Right cardiac atrium (tissue), 5 donors: Measurements from ENCODE around the gene SLC16A5. TPM values are rescaled to one million over a fixed set of nuclear protein-coding genes. Genes with fewer than 3 reads are reported as not detected.
"Not testable (repeated sequence)": the region's sequence is repeated elsewhere in the genome, so short reads cannot be mapped to it uniquely, and the experiment has no call there.

ENCODE experiments used
- ATAC-seq, 2 donors: fragments of 200-7000 bp; cut with Tn5 transposase; one replicate each; pipeline versions ENCODE4 v1.8.0 to v1.9.1; 2020; ENCODE audit warnings: moderate library complexity in 2 of 2, mild to moderate bottlenecking in 1 of 2
- DNase-seq, 3 donors: peaks; one replicate each; pipeline ENCODE4 v3.0.0-alpha.2; 2020
- H3K27ac ChIP-seq: one replicate; pipeline ENCODE4 v1.5.1; 2013; ENCODE audit warnings: mild to moderate bottlenecking, low read length, control low read depth, moderate library complexity
- H3K27me3 ChIP-seq: one replicate; pipeline ENCODE4 v1.6.1; 2013; ENCODE audit not compliant: control insufficient read depth, insufficient read depth
- H3K4me1 ChIP-seq: one replicate; pipeline ENCODE4 v1.6.1; 2013; ENCODE audit warnings: low read length; ENCODE audit not compliant: control insufficient read depth, insufficient read depth
- H3K4me3 ChIP-seq: one replicate; pipeline ENCODE4 v1.5.1; 2013; ENCODE audit warnings: low read length, control low read depth
- H3K9me3 ChIP-seq: one replicate; pipeline ENCODE4 v1.6.1; 2013; ENCODE audit warnings: low read length; ENCODE audit not compliant: control insufficient read depth
- WGBS: extraction: QIAGEN DNeasy Blood & Tissue Kit; methylation state at CpG from one replicate; pipeline ENCODE4 v1.1.7; 2013; 5-methylcytosine and 5-hydroxymethylcytosine counted together
- intact Hi-C, 4 donors: fragments of 100-400 bp; cut with DNase I; formaldehyde crosslinking; loops; one replicate each; pipeline versions ENCODE4 v1.11.0 to v1.14.0; 2022 to 2023
- polyA plus RNA-seq: library from polyadenylated mRNA; stranded (reverse); fragments of 200-250 nt; gene quantifications from one replicate; pipeline ENCODE4 v1.2.3, GENCODE V29; 2013
- total RNA-seq, 4 donors: library from RNA; stranded (reverse); fragmentation: NEBNext Ultra II Directional; extraction: Animal tissue kit (Norgen Biotek cat#: 25700); gene quantifications; one replicate each; pipeline ENCODE4 v1.2.1, GENCODE V29; 2021
- donor health status: healthy with polysubstance abuse.
- donor health status: DM: no; HTN: yes; CAD: no.
- donor health status: DM: no; HTN: no; CAD: no.
- donor health status: DM: no; HTN: yes; CAD: no; lungs with severe emphysema.
- donor health status: DM: yes; HTN: yes; CAD: no.

SLC16A5 gene
- total and polyA plus RNA-seq, 5 donors, result 12.7 to 21.6 (median 16.9) TPM

GRCh38 chr17:75064460-75064859, 23.3 kb upstream of the SLC16A5 start:
- Histone ChIP-seq H3K27me3 (no peaks in the 10 kb centered on the region), H3K27ac (no peak overlapping the region), H3K4me1 (no peaks in the 10 kb centered on the region), H3K4me3 (no peak overlapping the region), H3K9me3 (no peaks in the 10 kb centered on the region)
- ATAC-seq, result no peak
- DNase-seq, result no peak
- intact Hi-C loops, result loop anchor here in 2 of 4 donors (10.0 kb wide), 2 partner anchors 50 to 110 kb away; no protein-coding TSS in a partner anchor
- WGBS, result 81% methylated on average over 8 of the region's 8 CpGs

DNA sequence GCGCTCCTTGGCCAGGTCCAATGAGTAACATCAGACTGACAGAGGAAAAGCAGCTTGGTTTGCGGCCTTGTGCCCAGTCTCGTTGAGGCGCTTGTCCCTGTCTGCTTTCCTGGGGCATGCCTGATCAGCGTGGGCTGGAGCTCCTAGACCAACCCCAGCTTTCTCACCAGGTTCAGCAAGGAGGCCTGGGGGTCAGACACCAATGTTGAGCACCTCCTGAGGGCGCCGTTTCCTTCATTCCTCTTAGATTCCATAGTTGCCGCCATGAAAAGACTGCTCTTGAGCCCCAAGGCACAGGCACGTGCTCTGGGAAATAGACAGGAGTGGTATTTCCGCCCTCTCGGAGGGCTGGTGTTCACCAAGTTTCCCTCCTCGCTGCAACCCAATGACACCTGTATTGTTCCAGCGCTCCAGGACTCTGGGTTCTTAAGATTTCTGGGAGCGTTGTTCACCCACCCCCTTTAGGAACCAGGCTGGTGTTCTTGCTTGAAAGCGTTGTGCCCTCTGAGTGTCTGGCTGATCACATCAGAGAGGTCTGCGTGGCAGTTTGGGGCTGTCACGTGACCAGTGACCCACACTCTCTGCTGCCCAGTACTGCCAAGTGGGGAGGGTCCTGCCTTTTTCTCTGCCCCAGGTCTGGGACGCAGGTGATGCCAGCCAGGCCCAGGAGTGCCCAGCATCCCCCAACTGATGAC, 22.7 kb upstream of the SLC16A5 start:
- Histone ChIP-seq H3K4me1 (no peaks in the 10 kb centered on the region), H3K27me3 (no peaks in the 10 kb centered on the region), H3K4me3 (no peak overlapping the region), H3K27ac (no peak overlapping the region), H3K9me3 (no peaks in the 10 kb centered on the region)
- ATAC-seq (no peak), DNase-seq (peak in 1 of 3 donors; percentile 17)
- intact Hi-C loops, result loop anchor here in 2 of 4 donors (10.0 kb wide), 2 partner anchors 50 to 110 kb away; no protein-coding TSS in a partner anchor
- 92% methylated on average over 18 of the region's 18 CpGs for WGBS

GRCh38 chr17:75065562-75066151, 22.1 kb upstream of the SLC16A5 start:
- Histone ChIP-seq H3K27ac (no peak overlapping the region), H3K4me3 (no peak overlapping the region), H3K27me3 (no peaks in the 10 kb centered on the region), H3K4me1 (no peaks in the 10 kb centered on the region), H3K9me3 (no peaks in the 10 kb centered on the region)
- ATAC-seq (peak in 1 of 2 donors; percentile 69), DNase-seq (peak in 1 of 3 donors; percentile 12)
- WGBS, result 66% methylated on average over 6 of the region's 6 CpGs
- intact Hi-C loops, result loop anchor here in 2 of 4 donors (10.0 kb wide), 2 partner anchors 49 to 109 kb away; no protein-coding TSS in a partner anchor

GRCh38 chr17:75067856-75068255, 19.9 kb upstream of the SLC16A5 start:
- ATAC-seq (no peak), DNase-seq (no peak)
- no peaks in the 10 kb centered on the region for H3K4me1 ChIP-seq
- 67% methylated on average over 4 of the region's 4 CpGs for WGBS
- no peak overlapping the region for H3K4me3 ChIP-seq
- no peak overlapping the region for H3K27ac ChIP-seq
- no peaks in the 10 kb centered on the region for H3K27me3 ChIP-seq
- no peaks in the 10 kb centered on the region for H3K9me3 ChIP-seq
- intact Hi-C loops, result loop anchor here in 2 of 4 donors (10.0 kb wide), 2 partner anchors 47 to 107 kb away; no protein-coding TSS in a partner anchor

- WGBS, result 79% methylated on average over 8 of the region's 8 CpGs
- Histone ChIP-seq H3K9me3 (no peaks in the 10 kb centered on the region), H3K27ac (no peak overlapping the region), H3K4me3 (no peak overlapping the region), H3K27me3 (no peaks in the 10 kb centered on the region), H3K4me1 (no peaks in the 10 kb centered on the region)
- DNase-seq, result no peak
- no peak for ATAC-seq
- intact Hi-C loops, result loop anchor here in 2 of 4 donors (10.0 kb wide), 2 partner anchors 46 to 106 kb away; no protein-coding TSS in a partner anchor
Measured at GRCh38 chr17:75068750-75069149, 19.0 kb upstream of the SLC16A5 start.

- WGBS, result 90% methylated on average over 2 of the region's 2 CpGs
- Histone ChIP-seq H3K27ac (no peak overlapping the region), H3K27me3 (no peaks in the 10 kb centered on the region), H3K9me3 (no peaks in the 10 kb centered on the region), H3K4me1 (no peaks in the 10 kb centered on the region), H3K4me3 (no peak overlapping the region)
- intact Hi-C loops, result loop anchor here in 2 of 4 donors (10.0 kb wide), 2 partner anchors 45 to 105 kb away; no protein-coding TSS in a partner anchor
- DNase-seq, result peak in 1 of 3 donors; percentile 21
- ATAC-seq, result no peak
Measured at GRCh38 chr17:75069783-75070182, 18.0 kb upstream of the SLC16A5 start.

DNA sequence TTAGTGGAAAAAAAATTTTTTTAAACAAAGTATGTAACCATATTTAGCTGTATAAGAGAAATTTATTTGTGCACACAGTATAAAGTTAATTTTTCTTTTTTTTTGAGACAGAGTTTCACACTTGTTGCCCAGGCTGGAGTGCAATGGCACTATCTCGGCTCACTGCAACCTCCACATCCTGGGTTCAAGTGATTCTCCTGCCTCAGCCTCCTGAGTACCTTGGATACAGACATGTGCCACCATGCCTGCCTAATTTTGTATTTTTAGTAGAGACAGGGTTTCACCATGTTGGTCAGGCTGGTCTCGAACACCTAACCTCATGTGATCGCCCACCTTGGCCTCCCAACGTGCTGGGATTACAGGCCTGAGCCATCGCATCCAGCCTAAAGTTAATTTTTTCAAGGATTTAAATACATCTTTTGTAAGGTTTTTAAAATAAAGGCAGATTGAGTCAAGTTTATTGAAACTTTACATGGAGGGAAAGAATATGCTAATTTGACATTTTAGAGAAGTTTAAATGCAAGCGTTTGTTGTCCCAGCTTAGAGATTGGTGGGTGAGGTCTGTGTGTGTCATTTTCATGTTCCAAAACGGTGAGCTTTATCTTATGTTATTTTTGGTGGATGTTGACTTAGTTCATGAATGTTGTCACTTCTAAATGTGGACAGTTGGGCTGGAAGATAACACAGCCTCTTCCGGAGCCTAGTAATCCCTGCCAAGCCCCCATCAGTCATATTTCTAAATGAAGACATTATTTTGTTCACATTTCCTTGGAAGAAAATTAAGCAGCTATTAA, 16.1 kb upstream of the SLC16A5 start:
- peak overlapping the region; percentile 62 for H3K27ac ChIP-seq
- H3K27me3 ChIP-seq, intact Hi-C loops, H3K4me1 ChIP-seq, H3K4me3 ChIP-seq, H3K9me3 ChIP-seq: not testable (repeated sequence)
- 55% methylated on average over 8 of the region's 8 CpGs for WGBS
- ATAC-seq (peak; percentile 51 to 76), DNase-seq (peak in 1 of 3 donors; percentile 2)

DNA sequence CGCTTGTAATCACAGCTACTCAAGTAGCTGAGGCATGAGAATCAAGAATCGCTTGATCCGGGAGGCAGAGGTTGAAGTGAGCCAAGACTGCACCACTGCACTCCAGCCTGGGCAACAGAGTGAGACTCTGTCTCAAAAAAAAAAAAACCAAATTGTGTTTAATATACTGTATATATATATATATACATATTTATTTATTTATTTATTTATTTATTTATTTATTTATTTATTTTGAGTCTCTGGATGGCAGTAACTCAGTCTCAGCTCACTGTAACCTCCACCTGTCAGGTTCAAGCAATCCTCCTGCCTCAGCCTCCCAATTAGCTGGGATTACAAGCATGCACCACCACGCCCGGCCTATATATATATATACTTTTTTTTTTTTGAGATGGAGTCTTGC, 14.8 kb upstream of the SLC16A5 start:
- H3K27me3 ChIP-seq, ATAC-seq, intact Hi-C loops, DNase-seq, H3K4me1 ChIP-seq, H3K9me3 ChIP-seq, H3K4me3 ChIP-seq: not testable (repeated sequence)
- peak overlapping the region; percentile 28 for H3K27ac ChIP-seq
- 91% methylated on average over 5 of the region's 5 CpGs for WGBS

DNA sequence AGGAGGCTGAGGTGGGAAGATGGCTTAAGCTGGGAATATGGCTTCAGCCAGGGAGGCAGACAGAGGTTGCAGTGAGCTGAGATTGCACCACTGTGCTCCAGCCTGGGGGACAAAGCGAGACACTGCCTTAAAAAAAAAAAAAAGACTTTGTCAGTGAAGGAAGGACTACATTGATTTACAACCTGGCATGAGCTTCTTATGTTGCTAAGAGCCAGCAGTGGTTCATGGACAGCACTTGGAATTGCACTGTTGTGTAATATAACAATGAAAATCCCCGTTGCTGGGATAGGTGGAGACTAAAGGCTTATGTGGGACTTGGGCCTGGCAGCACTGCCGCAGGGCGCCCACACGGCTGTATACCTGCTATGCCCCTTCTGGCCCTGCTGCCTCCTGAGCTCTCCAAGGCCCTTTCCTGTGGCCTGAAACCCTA, 14.1 kb upstream of the SLC16A5 start:
- intact Hi-C loops, result no loop called here
- Histone ChIP-seq H3K27me3 (no peaks in the 10 kb centered on the region), H3K9me3 (no peaks in the 10 kb centered on the region), H3K4me1 (peaks cover 5% of the 10 kb centered on the region), H3K4me3 (no peak overlapping the region), H3K27ac (peak overlapping the region; percentile 28)
- DNase-seq (peak in 1 of 3 donors; percentile 19), ATAC-seq (no peak)
- 76% methylated on average over 5 of the region's 5 CpGs for WGBS

GRCh38 chr17:75074532-75074931, 13.2 kb upstream of the SLC16A5 start:
- H3K27me3 ChIP-seq, result no peaks in the 10 kb centered on the region
- 66% methylated on average over 14 of the region's 14 CpGs for WGBS
- no peak overlapping the region for H3K4me3 ChIP-seq
- intact Hi-C loops, result no loop called here
- H3K9me3 ChIP-seq, result no peaks in the 10 kb centered on the region
- no peak overlapping the region for H3K27ac ChIP-seq
- DNase-seq (peak in 1 of 3 donors; percentile 44), ATAC-seq (no peak)
- peaks cover 5% of the 10 kb centered on the region for H3K4me1 ChIP-seq
